H9 (cell line): ENCODE measurements around the gene BTN1A1. TPM values are rescaled to one million over a fixed set of nuclear protein-coding genes. Genes with fewer than 3 reads are reported as not detected.

Source experiments
- DNase-seq: peaks from one replicate; pipeline ENCODE4 v3.0.0-alpha.2; 2017
- H2AFZ ChIP-seq: one replicate; pipeline ENCODE4 v1.6.1; 2013; ENCODE audit warnings: mild to moderate bottlenecking, low read length, control low read depth, moderate library complexity
- H2AK5ac ChIP-seq: 2 replicates; pipeline ENCODE4 v1.6.1; 2013; ENCODE audit warnings: low read length, control low read depth, mixed read lengths; ENCODE audit not compliant: insufficient read length
- H2BK120ac ChIP-seq: one replicate; pipeline ENCODE4 v1.6.1; 2013; ENCODE audit warnings: low read depth, mild to moderate bottlenecking, low read length, control low read depth, inconsistent platforms; ENCODE audit not compliant: poor library complexity, severe bottlenecking
- H2BK12ac ChIP-seq: 2 replicates; pipeline ENCODE4 v1.6.1; 2013; ENCODE audit warnings: low read length, control low read depth, mixed read lengths, low read depth; ENCODE audit not compliant: insufficient read length
- H2BK15ac ChIP-seq: 2 replicates; pipeline ENCODE4 v1.6.1; 2013; ENCODE audit warnings: low read depth, low read length, control low read depth
- H2BK20ac ChIP-seq: one replicate; pipeline ENCODE4 v1.6.1; 2013; ENCODE audit warnings: low read depth, mild to moderate bottlenecking, low read length, control low read depth, inconsistent platforms; ENCODE audit not compliant: poor library complexity, severe bottlenecking
- H2BK5ac ChIP-seq: 2 replicates; pipeline ENCODE4 v1.6.1; 2013; ENCODE audit warnings: low read length, control low read depth, mixed read lengths; ENCODE audit not compliant: insufficient read length
- H3K14ac ChIP-seq: 2 replicates; pipeline ENCODE4 v1.6.1; 2013; ENCODE audit warnings: low read length, control low read depth; ENCODE audit not compliant: insufficient read depth
- H3K18ac ChIP-seq: 2 replicates; pipeline ENCODE4 v1.6.1; 2013; ENCODE audit warnings: low read depth, mild to moderate bottlenecking, mixed read lengths, low read length, control low read depth; ENCODE audit not compliant: insufficient read length
- H3K23ac ChIP-seq: 2 replicates; pipeline ENCODE4 v1.6.1; 2013; ENCODE audit warnings: low read length, control low read depth, mixed read lengths, low read depth; ENCODE audit not compliant: insufficient read length
- H3K23me2 ChIP-seq: 2 replicates; pipeline ENCODE4 v1.6.1; 2013; ENCODE audit warnings: low read depth, mild to moderate bottlenecking, mixed read lengths, low read length, control low read depth; ENCODE audit not compliant: insufficient read length, poor library complexity, severe bottlenecking
- H3K27ac ChIP-seq: 2 replicates; pipeline ENCODE4 v1.5.1; 2013; ENCODE audit warnings: low read length, control low read depth, mixed read lengths, low read depth; ENCODE audit not compliant: insufficient read length
- H3K27me3 ChIP-seq: 2 replicates; pipeline ENCODE4 v1.6.1; 2013; ENCODE audit warnings: low read length, control low read depth, inconsistent platforms; ENCODE audit not compliant: insufficient read depth
- H3K4ac ChIP-seq: 2 replicates; pipeline ENCODE4 v1.6.1; 2013; ENCODE audit warnings: low read depth, mild to moderate bottlenecking, control low read depth, inconsistent platforms, low read length, moderate library complexity
- H3K4me1 ChIP-seq: 2 replicates; pipeline ENCODE4 v1.6.1; 2013; ENCODE audit warnings: low read length, control low read depth, inconsistent platforms; ENCODE audit not compliant: insufficient read depth
- H3K4me2 ChIP-seq: 2 replicates; pipeline ENCODE4 v1.6.1; 2013; ENCODE audit warnings: low read length, control low read depth, mixed read lengths; ENCODE audit not compliant: insufficient read length, insufficient read depth
- H3K56ac ChIP-seq: 2 replicates; pipeline ENCODE4 v1.6.1; 2013; ENCODE audit warnings: low read depth, mild to moderate bottlenecking, mixed read lengths, low read length, control low read depth; ENCODE audit not compliant: insufficient read length
- H3K79me1 ChIP-seq: 2 replicates; pipeline ENCODE4 v1.6.1; 2013; ENCODE audit warnings: low read depth, mild to moderate bottlenecking, moderate library complexity, low read length, control low read depth, inconsistent platforms; ENCODE audit not compliant: insufficient read depth, poor library complexity, severe bottlenecking
- H3K79me2 ChIP-seq: 2 replicates; pipeline ENCODE4 v1.6.1; 2013; ENCODE audit warnings: low read length, control low read depth, inconsistent platforms; ENCODE audit not compliant: insufficient read depth
- H3K9ac ChIP-seq: 2 replicates; pipeline ENCODE4 v1.6.1; 2013; ENCODE audit warnings: low read length, control low read depth, mixed read lengths; ENCODE audit not compliant: insufficient read length; ENCODE audit errors: extremely low read depth
- H3K9me3 ChIP-seq: one replicate; pipeline ENCODE4 v1.6.1; 2013; ENCODE audit warnings: low read depth, low read length, inconsistent platforms; ENCODE audit not compliant: control insufficient read depth
- H3T11ph ChIP-seq: one replicate; pipeline ENCODE4 v1.6.1; 2013; ENCODE audit warnings: mild to moderate bottlenecking, low read length, control low read depth, inconsistent platforms
- H4K20me1 ChIP-seq: one replicate; pipeline ENCODE4 v1.6.1; 2013; ENCODE audit not compliant: control insufficient read depth, insufficient read length, insufficient read depth
- H4K5ac ChIP-seq: 2 replicates; pipeline ENCODE4 v1.6.1; 2013; ENCODE audit warnings: low read depth, mild to moderate bottlenecking, mixed read lengths, low read length, control low read depth; ENCODE audit not compliant: insufficient read length
- H4K8ac ChIP-seq: replicated peaks from 2 replicates; pipeline ENCODE4 v1.6.1; 2013; ENCODE audit warnings: low read length, control low read depth, mixed read lengths, low read depth; ENCODE audit not compliant: insufficient read length
- H4K91ac ChIP-seq: 2 replicates; pipeline ENCODE4 v1.6.1; 2013; ENCODE audit warnings: low read depth, mild to moderate bottlenecking, moderate library complexity, mixed read lengths, low read length, control low read depth; ENCODE audit not compliant: insufficient read length
- H3K27ac Mint-ChIP-seq, 3 experiments: 2 replicates in 2 of 3; 3 replicates in 1 of 3; pipeline ENCODE4 v1.8.0; 2020 to 2021; ENCODE audit warnings: mixed read lengths in 3 of 3, mild to moderate bottlenecking in 1 of 3, moderate library complexity in 1 of 3
- H3K27me3 Mint-ChIP-seq: 2 replicates; pipeline ENCODE4 v1.8.0; 2021; ENCODE audit warnings: low read depth, mild to moderate bottlenecking, moderate library complexity, mixed read lengths
- H3K36me3 Mint-ChIP-seq, 3 experiments: 2 replicates in 2 of 3; 3 replicates in 1 of 3; pipeline ENCODE4 v1.8.0; 2020 to 2021; ENCODE audit warnings: low read depth in 3 of 3, mixed read lengths in 3 of 3; ENCODE audit not compliant: insufficient read depth in 1 of 3
- H3K4me1 Mint-ChIP-seq, 2 experiments: 2 replicates each; pipeline ENCODE4 v1.8.0; 2020; ENCODE audit warnings: mixed read lengths in 2 of 2
- H3K4me3 Mint-ChIP-seq, 2 experiments: 2 replicates in 1 of 2; 3 replicates in 1 of 2; pipeline ENCODE4 v1.8.0; 2020 to 2021; ENCODE audit warnings: mild to moderate bottlenecking in 2 of 2, mixed read lengths in 2 of 2, moderate library complexity in 1 of 2
- H3K9me3 Mint-ChIP-seq, 2 experiments: 2 replicates in 1 of 2; 3 replicates in 1 of 2; pipeline ENCODE4 v1.8.0; 2020; ENCODE audit warnings: mild to moderate bottlenecking in 2 of 2, mixed read lengths in 2 of 2, moderate library complexity in 1 of 2
- CTCF ChIP-seq: fragments of 200-600 bp; sonication (generic); conservative IDR thresholded peaks from 3 replicates; pipeline ENCODE4 v1.8.0; 2021; ENCODE audit warnings: antibody characterized with exemption, mild to moderate bottlenecking
- WGBS: extraction: QIAGEN DNeasy Blood & Tissue Kit; methylation state at CpG from one replicate; pipeline ENCODE4 v1.1.7; 2013; ENCODE audit warnings: missing lambda C conversion rate, low lambda C conversion rate, mixed read lengths; ENCODE audit not compliant: insufficient read length; ENCODE audit errors: extremely low coverage; 5-methylcytosine and 5-hydroxymethylcytosine counted together
- total RNA-seq: library from RNA; stranded (reverse); gene quantifications from 2 replicates; pipeline ENCODE4 v1.2.1, GENCODE V29; 2021

Gene BTN1A1
- total RNA-seq, 1 experiment from 2014 or later: 0.15 TPM

GRCh38 chr6:26536571-26537159, 36.6 kb downstream of the BTN1A1 start:
- H2BK15ac ChIP-seq: no peak overlapping the region
- no peaks in the 10 kb centered on the region for H3K79me2 ChIP-seq
- no peak overlapping the region for H3K14ac ChIP-seq
- peak overlapping the region; percentile 77 for H3K18ac ChIP-seq
- H2AFZ ChIP-seq: peak overlapping the region; percentile 60
- H3K4me2 ChIP-seq: peak overlapping the region; percentile 85
- no peaks in the 10 kb centered on the region for H3K9me3 ChIP-seq
- H4K91ac ChIP-seq: no peak overlapping the region
- H2AK5ac ChIP-seq: no peak overlapping the region
- H3K79me1 ChIP-seq: no peaks in the 10 kb centered on the region
- Mint-ChIP-seq H3K27ac (peak overlapping the region; percentile 85 to 98 (median 88)), H3K4me3 (peak overlapping the region; percentile 94 to 96), H3K4me1 (peaks cover 34 to 41% of the 10 kb centered on the region in 2 experiments), H3K36me3 (peaks cover 6 to 15% (median 12%) of the 10 kb centered on the region in 3 experiments), H3K9me3 (peaks cover 2 to 5% of the 10 kb centered on the region in 2 experiments; a peak in 2 of 5 replicates), H3K27me3 (peaks cover 13% of the 10 kb centered on the region)
- H3K23ac ChIP-seq: no peak overlapping the region
- H2BK12ac ChIP-seq: no peak overlapping the region
- TF ChIP-seq CTCF: no peak
- H2BK20ac ChIP-seq: no peak overlapping the region
- H3K4me1 ChIP-seq: no peaks in the 10 kb centered on the region; the same call in 1 of the 2 replicates
- no CpG with 5 or more reads among the region's 12 CpGs for WGBS
- H3K9ac ChIP-seq: peak overlapping the region; percentile 60
- H3K27ac ChIP-seq: peak overlapping the region; percentile 63
- H4K5ac ChIP-seq: no peak overlapping the region
- no peaks in the 10 kb centered on the region for H4K20me1 ChIP-seq
- no peak overlapping the region for H3T11ph ChIP-seq
- peaks cover 6% of the 10 kb centered on the region for H3K23me2 ChIP-seq
- DNase-seq: peak; percentile 43
- H2BK5ac ChIP-seq: no peak overlapping the region
- H3K4ac ChIP-seq: no peak overlapping the region
- H2BK120ac ChIP-seq: no peak overlapping the region
- H3K56ac ChIP-seq: no peak overlapping the region
- no peak overlapping the region for H4K8ac ChIP-seq
- no peaks in the 10 kb centered on the region for H3K27me3 ChIP-seq
